Measurements from ENCODE around the gene KAT6B.
"Not testable (repeated sequence)": the region's sequence is repeated elsewhere in the genome, so short reads cannot be mapped to it uniquely, and the experiment has no call there.

Gene KAT6B

DNA sequence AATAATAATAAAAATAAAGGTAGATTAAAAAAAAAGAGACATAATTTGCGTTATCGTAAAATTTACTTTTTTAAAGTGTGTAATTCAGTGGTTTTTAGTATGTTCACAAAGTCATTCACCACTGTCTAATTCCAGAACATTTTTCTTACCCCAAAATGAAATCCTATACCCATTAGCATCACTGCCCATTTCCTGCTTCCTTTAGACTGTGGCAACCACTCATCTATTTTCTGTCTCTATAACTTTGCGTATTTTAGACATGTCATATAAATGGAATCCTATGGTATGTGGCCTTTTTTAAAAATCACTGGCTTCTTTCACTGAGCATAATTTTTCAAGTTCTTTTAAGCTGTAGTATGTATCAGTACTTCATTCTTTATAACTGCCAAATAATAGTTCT lies 53.6 kb downstream of the KAT6B start:
- Histone ChIP-seq H3K36me3 (ENCODE audit: insufficient read depth, low read length) (no peaks in the 10 kb centered on the region), H3K4me1 (ENCODE audit: insufficient read depth, low read length) (no peaks in the 10 kb centered on the region), H3K9me3 (ENCODE audit: control insufficient read depth, insufficient read depth, low read length) (no peaks in the 10 kb centered on the region), H3K9ac (ENCODE audit: low read depth, low read length) (no peak overlapping the region)

DNA sequence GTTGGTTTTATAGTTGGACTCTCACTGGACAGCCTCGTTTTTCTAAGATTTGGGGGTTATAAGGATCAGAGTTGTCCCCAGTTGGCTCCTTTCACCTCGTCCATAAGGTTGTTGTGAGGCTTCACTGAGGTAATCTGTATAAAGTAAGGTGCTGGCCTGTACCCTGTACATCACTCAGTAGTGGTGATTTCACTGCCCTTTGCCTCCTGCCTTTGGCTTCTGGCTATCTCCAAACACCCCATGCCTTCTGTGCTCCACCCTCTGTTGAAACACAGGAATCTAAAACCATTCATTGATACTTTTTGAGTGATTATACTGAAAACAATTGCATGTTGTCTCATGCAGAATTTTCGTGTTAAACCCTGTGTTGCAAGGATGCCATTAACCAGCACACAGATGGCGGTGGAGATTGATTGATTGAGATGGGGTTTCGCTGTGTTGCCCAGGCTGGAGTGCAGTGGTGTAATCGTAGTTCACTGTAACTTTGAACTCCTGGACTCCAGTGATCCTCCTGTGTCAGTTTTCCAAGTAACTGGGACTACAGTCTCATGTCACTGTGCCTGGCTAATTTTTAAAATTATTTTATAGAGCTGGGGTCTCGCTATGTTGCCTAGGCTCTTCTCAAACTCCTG lies 55.0 kb downstream of the KAT6B start:
- Histone ChIP-seq H3K9ac (ENCODE audit: low read depth, low read length) (no peak overlapping the region), H3K4me1 (ENCODE audit: insufficient read depth, low read length) (no peaks in the 10 kb centered on the region), H3K36me3 (ENCODE audit: insufficient read depth, low read length) (no peaks in the 10 kb centered on the region), H3K9me3 (ENCODE audit: control insufficient read depth, insufficient read depth, low read length) (no peaks in the 10 kb centered on the region)

- H3K9ac ChIP-seq (ENCODE audit: low read depth, low read length) = no peak overlapping the region
- no peaks in the 10 kb centered on the region for H3K36me3 ChIP-seq (ENCODE audit: insufficient read depth, low read length)
- no peaks in the 10 kb centered on the region for H3K9me3 ChIP-seq (ENCODE audit: control insufficient read depth, insufficient read depth, low read length)
- no peaks in the 10 kb centered on the region for H3K4me1 ChIP-seq (ENCODE audit: insufficient read depth, low read length)
Measured at GRCh38 chr10:74882427-74882826, 56.0 kb downstream of the KAT6B start.

DNA sequence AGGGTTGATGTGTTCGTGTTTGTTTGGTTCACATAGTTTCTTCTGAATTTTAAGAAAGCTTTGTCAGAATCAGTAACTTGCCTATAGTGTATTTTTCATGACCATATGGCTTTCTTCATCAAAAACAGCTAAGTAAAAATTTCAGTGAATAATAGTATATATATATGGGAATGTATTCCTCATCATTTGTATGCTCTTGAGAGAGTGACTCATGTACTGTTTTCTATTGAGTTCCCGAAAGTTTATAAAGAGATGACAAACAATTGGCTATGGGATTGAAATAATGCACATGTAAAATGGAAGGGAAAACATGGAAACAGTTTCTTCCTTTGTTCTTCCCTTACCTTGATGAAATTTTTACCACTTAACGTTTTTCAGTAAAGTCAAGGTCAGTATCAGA lies 56.4 kb downstream of the KAT6B start:
- no peaks in the 10 kb centered on the region for H3K9me3 ChIP-seq (ENCODE audit: control insufficient read depth, insufficient read depth, low read length)
- no peaks in the 10 kb centered on the region for H3K4me1 ChIP-seq (ENCODE audit: insufficient read depth, low read length)
- no peak overlapping the region for H3K9ac ChIP-seq (ENCODE audit: low read depth, low read length)
- no peaks in the 10 kb centered on the region for H3K36me3 ChIP-seq (ENCODE audit: insufficient read depth, low read length)

- H3K4me1 ChIP-seq (ENCODE audit: insufficient read depth, low read length) = no peaks in the 10 kb centered on the region
- no peak overlapping the region for H3K9ac ChIP-seq (ENCODE audit: low read depth, low read length)
- H3K36me3 ChIP-seq (ENCODE audit: insufficient read depth, low read length) = no peaks in the 10 kb centered on the region
- no peaks in the 10 kb centered on the region for H3K9me3 ChIP-seq (ENCODE audit: control insufficient read depth, insufficient read depth, low read length)
Measured at GRCh38 chr10:74883428-74883827, 57.0 kb downstream of the KAT6B start.

DNA sequence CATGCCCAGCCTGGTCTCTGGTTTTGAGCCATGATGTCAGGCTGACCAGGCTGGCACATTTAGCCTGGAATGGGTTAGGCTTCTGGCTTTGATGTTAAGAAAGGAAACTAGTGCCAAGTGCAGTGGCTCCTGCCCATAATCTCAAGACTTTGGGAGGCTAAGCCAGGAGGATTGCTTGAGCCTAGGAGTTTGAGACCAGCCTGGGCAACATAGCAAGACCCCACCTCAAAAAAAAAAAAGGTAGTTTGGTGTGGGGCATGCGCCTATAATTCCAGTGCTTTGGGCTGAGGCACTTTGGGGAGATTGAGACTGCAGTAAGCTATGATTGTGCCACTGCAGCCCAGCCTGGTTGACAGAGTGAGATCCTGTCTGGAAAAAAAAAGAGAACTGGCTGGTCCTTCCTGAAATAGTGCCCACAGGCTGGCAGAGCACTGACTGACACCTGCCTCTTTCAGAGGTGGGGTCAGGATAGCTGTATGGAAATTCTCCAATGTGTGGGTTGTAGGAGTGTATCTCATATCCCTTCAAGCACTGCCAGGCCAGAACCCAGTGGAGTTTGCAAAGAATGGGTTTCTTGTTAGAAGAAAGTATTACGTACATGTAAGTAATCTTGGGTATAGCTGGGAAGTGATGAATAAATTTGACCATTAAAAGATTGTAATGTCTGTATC lies 61.3 kb downstream of the KAT6B start:
- no peaks in the 10 kb centered on the region for H3K9me3 ChIP-seq (ENCODE audit: control insufficient read depth, insufficient read depth, low read length)
- H3K9ac ChIP-seq (ENCODE audit: low read depth, low read length) = no peak overlapping the region
- H3K4me1 ChIP-seq (ENCODE audit: insufficient read depth, low read length) = no peaks in the 10 kb centered on the region
- no peaks in the 10 kb centered on the region for H3K36me3 ChIP-seq (ENCODE audit: insufficient read depth, low read length)

GRCh38 chr10:74888962-74889661 lies 62.7 kb downstream of the KAT6B start:
- no peaks in the 10 kb centered on the region for H3K4me1 ChIP-seq (ENCODE audit: insufficient read depth, low read length)
- no peaks in the 10 kb centered on the region for H3K9me3 ChIP-seq (ENCODE audit: control insufficient read depth, insufficient read depth, low read length)
- H3K9ac ChIP-seq (ENCODE audit: low read depth, low read length) = no peak overlapping the region
- H3K36me3 ChIP-seq (ENCODE audit: insufficient read depth, low read length) = no peaks in the 10 kb centered on the region

- no peak overlapping the region for H3K9ac ChIP-seq (ENCODE audit: low read depth, low read length)
- H3K9me3 ChIP-seq (ENCODE audit: control insufficient read depth, insufficient read depth, low read length) = no peaks in the 10 kb centered on the region
- H3K4me1 ChIP-seq (ENCODE audit: insufficient read depth, low read length) = no peaks in the 10 kb centered on the region
- H3K36me3 ChIP-seq (ENCODE audit: insufficient read depth, low read length) = no peaks in the 10 kb centered on the region
Measured at GRCh38 chr10:74889662-74889998, 63.2 kb downstream of the KAT6B start.

DNA sequence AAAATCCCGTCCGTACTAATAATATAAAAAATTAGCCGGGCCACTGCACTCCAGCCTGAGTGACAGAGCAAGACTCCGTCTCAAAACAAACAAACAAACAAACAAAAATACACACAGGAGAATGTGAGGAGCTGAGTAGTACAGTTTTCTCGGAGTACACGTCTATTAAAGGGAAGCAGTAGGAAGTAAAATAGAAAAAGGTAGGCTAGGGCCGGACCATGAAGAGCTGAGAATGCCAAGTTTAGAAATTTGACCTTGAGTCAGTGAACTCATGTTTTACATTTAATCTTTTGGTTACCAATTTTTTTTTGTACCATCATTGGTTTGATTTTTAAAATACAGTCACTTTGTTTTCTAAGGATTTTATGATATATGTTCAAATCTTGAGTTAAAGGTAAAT lies 64.1 kb downstream of the KAT6B start:
- Histone ChIP-seq H3K9ac (ENCODE audit: low read depth, low read length) (no peak overlapping the region), H3K36me3 (ENCODE audit: insufficient read depth, low read length) (no peaks in the 10 kb centered on the region), H3K9me3 (ENCODE audit: control insufficient read depth, insufficient read depth, low read length) (no peaks in the 10 kb centered on the region), H3K4me1 (ENCODE audit: insufficient read depth, low read length) (no peaks in the 10 kb centered on the region)

GRCh38 chr10:74891053-74891452 lies 64.7 kb downstream of the KAT6B start:
- H3K4me1 ChIP-seq (ENCODE audit: insufficient read depth, low read length) = no peaks in the 10 kb centered on the region
- no peaks in the 10 kb centered on the region for H3K9me3 ChIP-seq (ENCODE audit: control insufficient read depth, insufficient read depth, low read length)

DNA sequence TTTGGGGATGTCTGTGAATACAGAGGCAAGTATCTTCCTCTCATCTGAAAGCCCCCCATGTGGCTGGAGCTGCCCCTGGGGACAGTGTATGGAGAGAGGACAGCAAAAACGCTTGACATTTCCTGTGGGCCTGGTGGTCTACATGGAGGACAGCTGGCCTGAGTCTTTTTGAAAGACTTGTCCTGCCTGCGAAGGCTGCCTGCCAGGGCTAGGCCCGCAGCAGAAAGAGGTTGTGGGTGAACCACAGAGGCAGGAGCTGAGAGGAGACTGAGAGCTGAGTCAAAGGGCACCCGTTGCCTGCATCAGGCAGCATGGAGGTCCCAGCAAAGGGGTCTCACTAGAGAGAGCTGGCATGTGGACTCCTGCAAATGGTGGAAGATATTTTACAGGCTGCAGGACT lies 66.4 kb downstream of the KAT6B start:
- Histone ChIP-seq H3K4me1 (ENCODE audit: insufficient read depth, low read length) (no peaks in the 10 kb centered on the region), H3K36me3 (ENCODE audit: insufficient read depth, low read length) (no peaks in the 10 kb centered on the region)

More at GRCh38 chr10:74891053-74891452, 64.7 kb downstream of the KAT6B start:
- no peaks in the 10 kb centered on the region for H3K36me3 ChIP-seq (ENCODE audit: insufficient read depth, low read length)
- H3K9ac ChIP-seq (ENCODE audit: low read depth, low read length) = no peak overlapping the region

DNA sequence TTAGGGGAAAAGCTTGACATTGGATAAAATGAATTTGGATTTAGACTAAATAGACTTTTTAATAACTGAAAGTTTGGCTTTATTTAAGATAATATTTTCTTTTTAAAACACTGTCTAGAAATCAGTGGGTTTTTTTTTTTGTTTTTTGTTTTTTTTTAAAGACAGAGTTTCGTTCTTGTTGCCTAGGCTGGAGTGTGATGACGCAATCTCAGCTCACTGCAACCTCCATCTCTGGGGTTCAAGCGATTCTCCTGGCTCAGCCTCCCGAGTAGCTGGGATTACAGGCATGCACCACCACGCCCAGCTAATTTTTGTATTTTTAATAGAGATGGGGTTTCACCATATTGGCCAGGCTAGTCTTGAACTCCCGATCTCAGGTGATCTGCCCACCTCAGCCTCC lies 66.9 kb downstream of the KAT6B start:
- H3K9ac ChIP-seq (ENCODE audit: low read depth, low read length); H3K36me3 ChIP-seq (ENCODE audit: insufficient read depth, low read length); H3K4me1 ChIP-seq (ENCODE audit: insufficient read depth, low read length); H3K9me3 ChIP-seq (ENCODE audit: control insufficient read depth, insufficient read depth, low read length): not testable (repeated sequence)

More for the DNA sequence above, 66.4 kb downstream of the KAT6B start:
- Histone ChIP-seq H3K9me3 (ENCODE audit: control insufficient read depth, insufficient read depth, low read length) (no peaks in the 10 kb centered on the region), H3K9ac (ENCODE audit: low read depth, low read length) (no peak overlapping the region)

- H3K4me1 ChIP-seq (ENCODE audit: insufficient read depth, low read length) = peaks cover 6% of the 10 kb centered on the region
- no peak overlapping the region for H3K9ac ChIP-seq (ENCODE audit: low read depth, low read length)
- H3K9me3 ChIP-seq (ENCODE audit: control insufficient read depth, insufficient read depth, low read length) = no peaks in the 10 kb centered on the region
- no peaks in the 10 kb centered on the region for H3K36me3 ChIP-seq (ENCODE audit: insufficient read depth, low read length)
Measured at GRCh38 chr10:74896788-74897527, 70.6 kb downstream of the KAT6B start.

DNA sequence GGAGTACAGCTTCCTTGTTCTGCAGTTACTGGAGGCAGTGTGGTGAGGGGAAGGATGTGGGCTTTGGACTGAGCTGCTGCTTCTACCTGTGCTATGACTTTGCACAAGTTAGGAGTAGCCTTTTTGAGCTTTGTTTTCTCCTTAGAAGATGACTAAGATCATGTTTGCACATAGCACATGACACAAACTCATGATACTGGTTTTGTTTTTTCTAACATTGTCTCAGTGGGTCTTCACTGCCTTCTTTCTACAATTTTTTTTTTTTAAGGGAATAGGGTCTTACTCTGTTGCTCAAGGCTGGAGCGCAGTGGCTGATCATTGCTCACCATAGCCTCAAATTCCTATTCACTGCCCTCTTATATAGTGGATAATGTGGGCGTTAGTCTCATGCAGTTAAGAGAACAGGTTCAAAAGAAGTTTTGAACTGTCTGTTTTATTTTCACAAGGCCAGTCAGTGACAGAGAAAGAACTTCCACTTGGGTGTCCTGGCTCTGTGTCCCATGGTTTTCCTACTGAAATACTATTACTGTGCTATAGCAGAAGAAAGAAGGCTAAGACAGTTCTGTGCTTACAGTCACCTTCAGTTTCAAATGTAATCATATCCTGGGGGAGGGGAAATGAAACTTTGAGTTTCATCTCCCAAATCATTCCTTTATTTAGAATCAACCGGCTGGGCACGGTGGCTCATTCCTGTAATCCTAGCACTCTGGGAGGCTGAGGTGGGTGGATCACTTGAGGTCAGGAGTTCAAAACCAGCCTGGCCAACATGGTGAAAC lies 72.0 kb downstream of the KAT6B start:
- Histone ChIP-seq H3K9me3 (ENCODE audit: control insufficient read depth, insufficient read depth, low read length) (no peaks in the 10 kb centered on the region), H3K4me1 (ENCODE audit: insufficient read depth, low read length) (peaks cover 6% of the 10 kb centered on the region), H3K36me3 (ENCODE audit: insufficient read depth, low read length) (no peaks in the 10 kb centered on the region), H3K9ac (ENCODE audit: low read depth, low read length) (no peak overlapping the region)
